Measurements from ENCODE around the gene NUTF2.
"Not testable (repeated sequence)": the region's sequence is repeated elsewhere in the genome, so short reads cannot be mapped to it uniquely, and the experiment has no call there.

GRCh38 chr16:67837190-67837589 is 9.5 kb upstream of the NUTF2 start:
- not testable (repeated sequence) for TF ChIP-seq E2F6 (IDR thresholded peaks at IDR 0.05); CTCF (IDR thresholded peaks at IDR 0.05; ENCODE audit: control extremely low read depth in 1 of 3, insufficient read depth in 1 of 3, low read depth in 1 of 3, low read length in 3 of 3); TBP (IDR thresholded peaks at IDR 0.05; ENCODE audit: low read depth, low read length); GABPA (IDR thresholded peaks at IDR 0.05; ENCODE audit: borderline replicate concordance, insufficient read depth, low read length); MAX (IDR thresholded peaks at IDR 0.05); EZH2 (IDR thresholded peaks at IDR 0.05; ENCODE audit: low read depth, low read length, severe bottlenecking); EGR1 (IDR thresholded peaks at IDR 0.05; ENCODE audit: borderline replicate concordance, low read depth, low read length); KDM4A (IDR thresholded peaks at IDR 0.05; ENCODE audit: low read depth, low read length, severe bottlenecking)
